Spleen (tissue), 7 donors: ENCODE results near the gene HOXA5.

Experiments
- CTCF ChIP-seq, 11 experiments: fragments of 200-600 bp in 7 of 11; fragments of 450-650 bp in 4 of 11; sonication (generic) in 4 of 11; IDR thresholded peaks in 8 of 11; conservative IDR thresholded peaks in 3 of 11; 1 replicate in 7 of 11; 2 replicates in 4 of 11; pipeline versions ENCODE4 v1.4.0 to v1.8.0; 2016 to 2021; ENCODE audit warnings: antibody characterized with exemption in 11 of 11, inconsistent platforms in 4 of 11, mild to moderate bottlenecking in 1 of 11
- POLR2A ChIP-seq, 3 donors: fragments of 450-650 bp; IDR thresholded peaks; one replicate each; pipeline ENCODE4 v1.5.1; 2017; ENCODE audit warnings: antibody characterized with exemption in 3 of 3, mild to moderate bottlenecking in 1 of 3
- POLR2AphosphoS5 ChIP-seq, 3 donors: sonication (generic); formaldehyde crosslinking; IDR thresholded peaks; one replicate each; pipeline ENCODE4 v1.5.1; 2017; ENCODE audit warnings: antibody characterized with exemption in 3 of 3
- donor health status: DM: no; HTN: no; CAD: no; lungs with moderate emphysema.
- donor health status: DM: no; HTN: no; CAD: no.
- donor health status: DM: no; HTN: no; CAD: no.

DNA sequence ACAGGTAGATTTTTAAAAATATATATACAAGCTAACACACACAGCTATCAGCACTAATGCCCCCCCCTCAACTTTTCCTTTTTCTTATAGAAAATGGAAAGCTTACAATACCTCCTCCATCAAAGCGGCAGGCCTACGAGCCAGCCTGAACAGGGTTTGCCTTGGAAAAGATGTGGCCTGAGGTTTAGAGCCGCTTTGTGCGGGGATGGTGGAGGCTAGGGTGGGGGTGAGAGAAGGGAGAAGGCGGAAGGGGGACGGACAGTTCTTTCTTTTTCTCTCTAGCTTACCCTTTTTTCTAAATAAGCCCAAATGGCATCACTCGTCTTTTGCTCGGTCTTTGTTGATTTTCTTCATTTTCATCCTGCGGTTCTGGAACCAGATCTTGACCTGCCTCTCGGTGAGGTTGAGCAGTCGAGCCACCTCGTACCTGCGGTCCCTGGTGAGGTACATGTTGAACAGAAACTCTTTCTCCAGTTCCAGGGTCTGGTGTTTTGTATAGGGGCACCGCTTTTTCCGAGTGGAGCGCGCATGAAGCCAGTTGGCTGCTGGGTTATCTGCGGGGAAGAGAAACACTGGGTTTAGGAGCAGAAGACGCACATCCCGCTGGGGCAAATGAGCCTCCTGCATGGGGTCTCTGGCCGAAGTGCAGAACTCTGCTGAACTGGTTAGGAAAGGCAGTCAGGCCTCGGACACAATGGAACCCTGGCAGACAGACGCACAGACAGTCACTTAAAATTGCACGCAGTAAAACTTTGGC, 20.0 kb upstream of the HOXA5 start:
- no peak for TF ChIP-seq CTCF (IDR thresholded peaks at IDR 0.05 in 8 of 11, conservative IDR thresholded peaks at IDR 0.05 in 3 of 11)
- no peak for TF ChIP-seq POLR2A (IDR thresholded peaks at IDR 0.05)
- TF ChIP-seq POLR2AphosphoS5 (IDR thresholded peaks at IDR 0.05) = no peak
